Activated T-cell treated with anti-CD3 and anti-CD28 coated beads for 48 hours (primary cell): ENCODE results near the gene CSTF2.
"Not testable (repeated sequence)": the region's sequence is repeated elsewhere in the genome, so short reads cannot be mapped to it uniquely, and the experiment has no call there.

ENCODE experiments used
- DNase-seq: peaks from one replicate; pipeline ENCODE4 v3.0.0-alpha.2; 2020; ENCODE audit warnings: low read depth

The CSTF2 gene

DNA sequence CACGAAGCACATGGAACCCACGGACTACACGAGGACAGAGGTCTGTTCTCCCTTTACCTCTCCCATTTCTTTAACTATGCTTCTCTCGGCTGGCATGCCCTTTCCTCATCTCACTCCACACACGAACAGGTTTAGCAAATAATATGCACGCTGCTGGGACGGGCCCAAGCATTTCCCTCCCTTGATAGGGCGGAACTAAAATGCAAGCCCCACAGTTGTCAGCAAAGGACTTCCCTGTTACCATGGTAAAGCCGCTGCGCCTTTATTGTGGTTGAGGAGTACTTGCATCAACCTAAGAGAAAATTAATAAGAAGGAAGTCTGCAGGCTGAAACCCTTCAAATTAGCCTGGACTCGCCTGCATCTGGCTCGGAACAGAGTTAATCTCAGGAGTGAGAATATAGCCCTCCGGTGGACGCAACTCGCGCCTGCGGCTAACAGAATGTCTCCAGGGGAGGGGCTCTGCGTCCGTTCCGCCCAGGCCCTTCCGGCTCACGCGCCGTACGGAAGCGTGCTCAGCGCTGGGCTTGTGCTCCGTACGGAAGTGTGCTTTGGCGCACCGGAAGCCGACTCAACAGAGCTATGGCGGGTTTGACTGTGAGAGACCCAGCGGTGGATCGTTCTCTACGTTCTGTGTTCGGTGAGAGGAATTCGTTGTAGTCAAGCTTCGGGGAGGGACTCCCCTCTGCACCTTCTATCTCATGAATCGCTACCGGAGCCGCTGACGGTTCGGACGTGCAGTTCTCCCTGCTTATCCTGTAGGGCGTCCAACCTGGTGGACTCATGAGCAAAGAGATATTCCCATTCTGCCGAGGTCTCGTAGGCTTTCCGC, at the start of gene CSTF2:
TSS of gene CSTF2 (plus strand) at position 555 of the 830 bp plus-strand sequence. CDS start at position 581, 26 bp downstream.
- DNase-seq: peak; percentile 72

- DNase-seq: not testable (repeated sequence)
These were observed 23.8 kb upstream of the CSTF2 start for GRCh38 chrX:100796371-100796770.

DNA sequence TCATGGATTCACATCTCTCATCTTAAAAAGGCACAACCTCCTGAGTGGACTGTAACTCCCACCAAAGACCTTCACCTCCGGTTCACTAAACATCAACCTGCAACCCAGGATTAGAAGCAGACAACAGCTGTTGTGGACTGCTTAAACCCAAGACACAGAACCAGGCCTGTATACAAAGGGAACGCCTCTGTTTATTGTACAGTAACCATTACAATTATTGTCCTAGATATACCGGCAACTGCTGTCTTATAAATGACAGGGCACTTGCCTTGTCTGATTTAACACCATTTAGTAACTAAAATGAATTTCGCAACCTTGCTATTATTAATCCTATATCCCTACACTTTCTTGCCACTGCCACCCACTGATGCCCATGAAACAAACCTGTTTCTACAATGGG, 22.8 kb upstream of the CSTF2 start:
- DNase-seq: no peak

DNA sequence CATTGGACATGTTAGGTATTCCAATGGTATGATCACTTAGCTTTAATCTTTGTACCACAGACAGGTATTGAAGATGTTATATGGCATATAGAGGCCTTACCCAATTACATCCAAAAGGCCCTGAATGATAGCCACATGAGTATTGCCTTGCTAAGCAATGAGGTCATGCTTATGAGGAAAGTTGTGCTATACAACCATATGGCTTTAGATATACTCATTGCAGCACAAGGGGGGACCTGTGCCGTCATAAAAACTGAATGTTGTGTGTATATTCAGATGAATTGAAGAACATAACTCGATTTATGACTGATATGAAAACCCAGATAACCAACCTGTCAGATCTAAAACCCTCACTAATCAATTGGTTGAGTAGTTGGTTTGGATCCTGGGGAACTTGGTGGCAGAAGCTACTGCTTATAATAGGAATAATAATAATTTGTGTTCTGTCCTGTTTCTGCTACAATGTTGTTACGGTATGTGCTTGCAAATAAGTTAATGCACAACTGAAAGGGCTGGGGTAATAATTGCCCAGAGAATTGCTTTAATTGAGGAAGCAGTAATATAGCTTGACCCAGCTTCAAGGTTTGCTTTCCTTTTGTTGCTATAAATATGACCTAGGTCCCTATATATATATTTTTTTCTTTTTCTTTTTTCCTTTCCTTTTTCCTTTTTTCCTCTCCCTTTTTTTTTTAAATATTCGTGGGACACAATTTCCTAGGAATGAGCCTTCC, 21.5 kb upstream of the CSTF2 start:
- DNase-seq: no peak

GRCh38 chrX:100802843-100803242, 17.3 kb upstream of the CSTF2 start:
- DNase-seq: no peak

GRCh38 chrX:100804780-100805179, 15.4 kb upstream of the CSTF2 start:
- DNase-seq: no peak

DNA sequence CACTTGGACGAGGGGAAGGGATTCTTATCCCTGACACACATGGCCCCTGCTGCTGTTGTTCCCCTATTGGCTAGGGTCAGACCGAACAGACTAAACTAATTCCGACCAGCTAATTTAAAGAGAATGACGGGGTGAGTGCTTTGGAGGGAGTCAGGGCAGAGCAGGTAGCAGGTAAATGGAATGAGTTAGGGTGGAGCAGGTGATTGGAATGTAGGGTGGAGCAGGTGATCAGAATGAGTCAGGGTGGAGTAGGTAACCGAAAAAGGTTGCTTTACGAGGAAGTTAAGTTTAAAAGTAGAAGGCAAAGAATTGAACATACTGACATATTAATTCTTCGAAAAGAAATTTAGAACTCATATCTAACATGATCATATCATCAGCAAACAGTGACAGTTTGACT, 11.9 kb upstream of the CSTF2 start:
- DNase-seq: not testable (repeated sequence)

DNA sequence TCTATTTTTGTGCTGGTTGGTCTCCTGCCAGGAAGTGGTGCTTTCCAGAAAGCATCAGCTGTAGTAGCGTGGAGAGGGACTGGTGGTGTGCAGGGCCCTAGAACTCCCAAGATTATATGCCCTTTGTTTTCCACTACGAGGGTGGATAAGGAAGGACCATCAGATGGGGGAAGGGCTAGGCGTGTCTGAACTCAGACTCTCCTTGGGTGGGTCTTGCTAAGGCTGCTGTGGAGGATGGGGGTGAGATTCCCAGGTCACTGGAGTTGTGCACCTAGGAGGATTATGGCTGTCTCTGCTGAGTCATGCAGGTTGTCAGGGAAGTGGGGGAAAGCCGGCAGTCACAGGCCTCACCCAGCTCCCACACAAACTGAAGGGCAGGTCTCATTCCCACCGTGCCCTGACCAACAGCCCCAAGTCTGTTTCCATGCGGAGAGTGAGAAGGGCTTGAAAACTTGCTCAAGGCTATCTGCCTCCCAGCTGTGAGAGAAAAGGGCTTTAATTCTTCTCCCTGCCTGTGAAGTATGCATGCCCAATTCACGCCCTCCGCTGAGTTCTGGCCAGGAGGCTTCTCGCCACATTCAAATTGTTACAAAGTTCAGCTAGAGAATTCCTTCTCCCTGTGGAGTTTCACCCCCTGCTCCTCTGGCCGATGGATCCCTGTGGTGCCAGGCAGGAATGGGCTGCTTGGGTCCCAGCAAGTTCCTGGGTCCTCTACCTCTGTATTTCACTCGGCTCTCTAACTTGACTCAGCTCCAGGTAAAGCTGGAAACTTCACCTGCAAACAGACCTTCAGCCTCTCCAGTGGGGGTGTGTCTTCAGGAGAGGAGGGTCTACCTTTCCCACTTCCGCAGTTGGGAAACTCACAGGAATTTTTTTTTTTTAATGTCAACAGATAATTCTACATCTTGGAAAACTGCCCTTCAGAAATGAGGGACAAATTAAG, 7.7 kb upstream of the CSTF2 start:
- DNase-seq: no peak

DNA sequence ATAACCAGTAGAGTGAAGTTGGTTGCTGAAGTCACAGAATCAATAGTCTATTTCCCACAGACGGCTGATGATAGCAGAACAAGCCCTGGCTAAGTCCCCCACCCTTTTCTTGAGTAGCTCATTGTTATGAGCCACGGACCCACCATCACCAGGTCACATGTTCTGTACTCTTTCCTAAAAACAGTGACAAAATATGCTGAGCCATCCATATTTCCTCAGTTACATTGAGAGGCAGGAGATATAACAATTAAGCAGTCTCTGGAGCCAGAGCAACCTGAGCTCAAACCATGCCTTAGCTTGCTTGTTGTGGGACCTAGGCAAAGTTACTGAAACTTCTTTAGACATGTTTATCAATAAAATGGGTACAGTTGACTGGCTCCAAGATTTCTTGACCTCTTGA, 2.9 kb upstream of the CSTF2 start:
- no peak for DNase-seq

DNA sequence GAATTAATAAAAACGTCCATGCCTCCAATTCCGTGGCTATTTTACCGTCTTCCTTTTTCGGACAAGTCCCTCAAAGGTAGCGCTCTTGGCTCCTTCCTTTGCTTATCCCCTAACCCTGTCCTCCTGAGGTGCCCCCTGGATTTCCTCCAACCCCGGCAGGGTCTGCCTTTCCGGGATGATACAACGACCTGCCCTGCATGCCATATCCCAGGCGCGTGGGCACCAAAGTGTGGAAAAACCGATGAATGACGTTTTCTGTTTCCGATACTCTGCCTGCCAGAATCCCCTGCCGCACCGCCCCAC, 706 bp upstream of the CSTF2 start:
- peak; percentile 28 for DNase-seq

DNA sequence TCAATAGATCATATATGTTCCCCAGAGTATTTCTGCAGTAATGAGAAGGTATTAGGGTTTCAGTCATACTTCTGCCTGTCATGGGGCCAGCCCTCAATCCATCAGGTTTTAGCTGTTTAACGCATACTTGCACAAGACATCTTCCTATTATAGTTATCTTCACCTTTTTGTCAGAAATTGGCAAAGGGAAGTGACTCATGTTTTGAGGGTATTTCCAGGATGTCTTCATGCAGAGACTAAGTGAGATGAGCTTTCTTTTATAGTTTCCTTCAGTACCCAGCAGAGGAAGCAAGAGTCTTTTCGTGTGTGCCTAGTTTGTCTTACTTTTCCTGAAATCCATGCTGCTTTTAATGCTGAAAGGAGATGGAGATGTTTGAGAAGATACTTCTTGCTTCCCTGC, 9.5 kb downstream of the CSTF2 start:
- no peak for DNase-seq

DNA sequence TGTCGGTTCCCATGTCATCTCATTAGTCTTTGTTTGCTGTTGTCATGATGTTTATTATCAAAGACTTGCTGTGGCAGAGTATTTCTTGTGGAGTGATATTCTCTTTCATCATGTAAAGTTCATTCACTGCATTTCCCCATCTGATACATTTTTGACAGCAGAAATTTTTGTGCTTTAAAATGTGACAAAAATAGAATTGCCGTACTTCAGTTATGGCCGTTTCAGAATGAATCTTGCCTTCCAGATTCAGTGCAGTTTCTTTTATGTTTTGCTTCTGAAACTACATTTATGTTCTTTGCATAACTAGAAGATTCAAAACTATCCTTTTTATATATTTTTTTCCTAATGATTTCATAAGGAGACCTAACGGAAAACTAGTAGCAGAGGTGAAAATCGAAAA, 10.0 kb downstream of the CSTF2 start:
- DNase-seq: no peak

- no peak for DNase-seq
These were observed 10.4 kb downstream of the CSTF2 start for GRCh38 chrX:100830547-100830946.

GRCh38 chrX:100831219-100831946, 11.2 kb downstream of the CSTF2 start:
- no peak for DNase-seq

GRCh38 chrX:100850317-100850716, 30.1 kb downstream of the CSTF2 start:
- no peak for DNase-seq

- DNase-seq: no peak
These were observed 32.6 kb downstream of the CSTF2 start for GRCh38 chrX:100852810-100853209.

DNA sequence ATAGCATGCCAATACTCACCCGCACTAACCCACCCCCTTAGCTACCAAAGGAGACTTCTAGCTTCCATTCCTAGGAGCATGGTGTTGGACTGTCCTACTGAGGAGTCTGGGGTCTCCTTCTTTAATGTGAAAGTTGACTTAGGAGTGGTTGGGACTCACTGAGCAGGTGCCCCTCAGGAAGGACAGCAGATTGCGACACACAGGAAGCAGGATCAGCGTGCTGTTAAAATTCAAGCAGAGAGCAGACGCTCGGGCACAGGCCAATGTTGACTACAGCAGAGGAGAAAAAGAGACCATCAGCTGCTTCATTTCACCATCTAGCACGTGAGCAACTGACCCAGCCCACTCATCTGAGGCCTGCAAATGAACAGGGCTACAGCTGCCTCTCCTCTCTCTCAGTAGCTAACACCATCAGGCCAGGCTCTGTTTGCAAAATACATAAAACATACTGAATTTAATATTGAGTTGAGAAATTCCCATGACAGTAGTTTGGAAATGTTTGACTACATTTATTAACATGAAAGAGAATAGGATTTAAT, 43.2 kb downstream of the CSTF2 start:
- no peak for DNase-seq

GRCh38 chrX:100864657-100865391, 44.6 kb downstream of the CSTF2 start:
- DNase-seq: no peak

- no peak for DNase-seq
These were observed 48.1 kb downstream of the CSTF2 start for GRCh38 chrX:100868273-100868672.

GRCh38 chrX:100870527-100870926, 50.3 kb downstream of the CSTF2 start:
- DNase-seq: no peak
